Measurements from ENCODE around the gene BRINP1.

GRCh38 chr9:119313846-119314245 lies 55.4 kb downstream of the BRINP1 start:
- TF ChIP-seq CTCF (IDR thresholded peaks at IDR 0.05), result no peak
- TF ChIP-seq POLR2A (IDR thresholded peaks at IDR 0.05), result no peak
